ENCODE measurements around the gene JPH3.

Gene JPH3

GRCh38 chr16:87696726-87697125, 94.4 kb downstream of the JPH3 start:
- DNase-seq (ENCODE audit: low read depth, low spot score) = no peak

- no peak for DNase-seq (ENCODE audit: low read depth, low spot score)
Measured at GRCh38 chr16:87697256-87697655, 94.9 kb downstream of the JPH3 start.

GRCh38 chr16:87697792-87698191, 95.5 kb downstream of the JPH3 start:
- no peak for DNase-seq (ENCODE audit: low read depth, low spot score)

- no peak for DNase-seq (ENCODE audit: low read depth, low spot score)
Measured at GRCh38 chr16:87698241-87698640, 95.9 kb downstream of the JPH3 start.

- DNase-seq (ENCODE audit: low read depth, low spot score) = no peak
Measured at GRCh38 chr16:87698676-87699199, 96.4 kb downstream of the JPH3 start.

GRCh38 chr16:87700406-87701077, 98.2 kb downstream of the JPH3 start:
- DNase-seq (ENCODE audit: low read depth, low spot score) = no peak

GRCh38 chr16:87701078-87701460, 98.8 kb downstream of the JPH3 start:
- DNase-seq (ENCODE audit: low read depth, low spot score) = no peak

GRCh38 chr16:87701505-87701921, 99.2 kb downstream of the JPH3 start:
- no peak for DNase-seq (ENCODE audit: low read depth, low spot score)

- no peak for DNase-seq (ENCODE audit: low read depth, low spot score)
Measured at GRCh38 chr16:87702325-87702811, 100.1 kb downstream of the JPH3 start.

- DNase-seq (ENCODE audit: low read depth, low spot score) = no peak
Measured at GRCh38 chr16:87703071-87703470, 100.8 kb downstream of the JPH3 start.

GRCh38 chr16:87703835-87704375, 101.6 kb downstream of the JPH3 start:
- DNase-seq (ENCODE audit: low read depth, low spot score) = no peak

- DNase-seq (ENCODE audit: low read depth, low spot score) = no peak
Measured at GRCh38 chr16:87704754-87705353, 102.5 kb downstream of the JPH3 start.

- no peak for DNase-seq (ENCODE audit: low read depth, low spot score)
Measured at GRCh38 chr16:87705771-87706277, 103.5 kb downstream of the JPH3 start.

GRCh38 chr16:87706278-87707000, 104.1 kb downstream of the JPH3 start:
- DNase-seq (ENCODE audit: low read depth, low spot score) = no peak

- no peak for DNase-seq (ENCODE audit: low read depth, low spot score)
Measured at GRCh38 chr16:87707097-87707496, 104.8 kb downstream of the JPH3 start.

- DNase-seq (ENCODE audit: low read depth, low spot score) = no peak
Measured at GRCh38 chr16:87707714-87708580, 105.6 kb downstream of the JPH3 start.

GRCh38 chr16:87708881-87709638, 106.8 kb downstream of the JPH3 start:
- no peak for DNase-seq (ENCODE audit: low read depth, low spot score)

- DNase-seq (ENCODE audit: low read depth, low spot score) = no peak
Measured at GRCh38 chr16:87709677-87710076, 107.4 kb downstream of the JPH3 start.

GRCh38 chr16:87710887-87711286, 108.6 kb downstream of the JPH3 start:
- DNase-seq (ENCODE audit: low read depth, low spot score) = no peak

GRCh38 chr16:87712184-87712762, 110.0 kb downstream of the JPH3 start:
- DNase-seq (ENCODE audit: low read depth, low spot score) = no peak
